ENCODE data around the gene TEFM.
"Not testable (repeated sequence)": the region's sequence is repeated elsewhere in the genome, so short reads cannot be mapped to it uniquely, and the experiment has no call there.

The TEFM gene

DNA sequence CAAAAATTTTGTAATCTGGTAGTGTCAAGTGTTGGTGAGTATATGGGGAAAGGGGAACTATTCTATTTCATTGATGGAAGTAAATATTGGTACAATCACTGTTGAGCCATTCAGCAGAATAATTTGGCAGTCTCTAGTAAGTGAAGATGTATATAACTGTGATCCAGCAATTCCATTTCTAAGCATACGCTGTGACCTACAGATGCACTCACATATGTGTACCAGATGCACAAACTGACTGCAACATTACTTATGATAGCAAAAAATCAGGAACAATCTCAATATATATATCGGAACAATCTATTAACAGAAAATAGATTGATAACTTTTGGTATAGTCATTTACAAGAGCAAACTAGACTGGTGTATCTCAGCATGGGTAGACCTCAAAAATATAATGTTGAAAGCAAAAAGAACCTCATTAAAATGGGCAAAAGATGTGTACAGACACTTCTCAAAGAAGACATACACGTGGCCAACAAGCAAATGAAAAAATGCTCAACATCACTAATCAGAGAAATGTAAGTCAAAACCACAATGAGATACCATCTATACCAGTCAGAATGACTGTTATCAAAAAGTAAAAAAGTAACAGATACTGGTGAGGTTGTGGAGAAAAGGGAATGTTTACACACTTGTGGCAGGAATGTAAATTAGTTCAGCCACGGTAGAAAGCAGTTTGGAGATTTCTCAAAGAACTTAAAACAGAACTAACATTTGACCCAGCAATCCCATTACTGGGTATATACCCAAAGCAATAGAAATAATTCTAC is 36.5 kb upstream of the TEFM start:
- H3K4me3 ChIP-seq (ENCODE audit: low read depth, low read length) = no peak overlapping the region
- TF ChIP-seq, protein P1, sequence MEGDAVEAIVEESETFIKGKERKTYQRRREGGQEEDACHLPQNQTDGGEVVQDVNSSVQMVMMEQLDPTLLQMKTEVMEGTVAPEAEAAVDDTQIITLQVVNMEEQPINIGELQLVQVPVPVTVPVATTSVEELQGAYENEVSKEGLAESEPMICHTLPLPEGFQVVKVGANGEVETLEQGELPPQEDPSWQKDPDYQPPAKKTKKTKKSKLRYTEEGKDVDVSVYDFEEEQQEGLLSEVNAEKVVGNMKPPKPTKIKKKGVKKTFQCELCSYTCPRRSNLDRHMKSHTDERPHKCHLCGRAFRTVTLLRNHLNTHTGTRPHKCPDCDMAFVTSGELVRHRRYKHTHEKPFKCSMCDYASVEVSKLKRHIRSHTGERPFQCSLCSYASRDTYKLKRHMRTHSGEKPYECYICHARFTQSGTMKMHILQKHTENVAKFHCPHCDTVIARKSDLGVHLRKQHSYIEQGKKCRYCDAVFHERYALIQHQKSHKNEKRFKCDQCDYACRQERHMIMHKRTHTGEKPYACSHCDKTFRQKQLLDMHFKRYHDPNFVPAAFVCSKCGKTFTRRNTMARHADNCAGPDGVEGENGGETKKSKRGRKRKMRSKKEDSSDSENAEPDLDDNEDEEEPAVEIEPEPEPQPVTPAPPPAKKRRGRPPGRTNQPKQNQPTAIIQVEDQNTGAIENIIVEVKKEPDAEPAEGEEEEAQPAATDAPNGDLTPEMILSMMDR (conservative IDR thresholded peaks at IDR 0.05; ENCODE audit: low read depth, low read length) = no peak
- DNase-seq (ENCODE audit: low read depth) = no peak

DNA sequence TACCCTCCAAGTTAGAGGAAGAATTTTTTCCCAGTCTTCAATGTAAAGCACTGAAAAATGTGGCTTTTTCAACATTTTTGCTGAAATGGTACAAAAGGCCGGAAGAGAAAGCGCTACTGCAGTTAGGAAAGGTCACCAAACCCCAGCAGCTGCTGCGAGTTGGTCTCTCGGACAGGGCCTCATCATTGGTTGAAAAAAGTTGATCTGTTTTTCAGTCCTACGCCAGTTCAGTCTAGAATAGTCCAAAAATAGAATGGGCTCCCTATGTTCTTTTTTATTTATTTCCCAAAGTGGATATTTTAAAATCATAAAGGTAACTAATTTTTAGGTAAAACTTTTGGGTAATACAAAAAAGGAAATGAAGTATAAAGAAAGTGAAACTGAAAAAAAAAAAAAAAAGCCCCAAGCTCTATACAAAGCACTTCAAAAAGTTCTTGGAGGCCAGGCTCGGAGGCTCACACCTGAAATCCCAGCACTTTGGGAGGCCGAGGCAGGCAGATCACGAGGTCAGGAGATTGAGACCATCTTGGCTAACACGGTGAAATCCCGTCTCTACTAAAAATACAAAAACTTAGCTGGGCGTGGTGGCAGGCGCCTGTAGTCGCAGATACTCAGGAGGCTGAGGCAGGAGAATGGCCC is 33.1 kb upstream of the TEFM start:
- H3K4me3 ChIP-seq (ENCODE audit: low read depth, low read length) = no peak overlapping the region
- no peak for DNase-seq (ENCODE audit: low read depth)
- TF ChIP-seq, protein P1 (conservative IDR thresholded peaks at IDR 0.05; ENCODE audit: low read depth, low read length) = no peak

DNA sequence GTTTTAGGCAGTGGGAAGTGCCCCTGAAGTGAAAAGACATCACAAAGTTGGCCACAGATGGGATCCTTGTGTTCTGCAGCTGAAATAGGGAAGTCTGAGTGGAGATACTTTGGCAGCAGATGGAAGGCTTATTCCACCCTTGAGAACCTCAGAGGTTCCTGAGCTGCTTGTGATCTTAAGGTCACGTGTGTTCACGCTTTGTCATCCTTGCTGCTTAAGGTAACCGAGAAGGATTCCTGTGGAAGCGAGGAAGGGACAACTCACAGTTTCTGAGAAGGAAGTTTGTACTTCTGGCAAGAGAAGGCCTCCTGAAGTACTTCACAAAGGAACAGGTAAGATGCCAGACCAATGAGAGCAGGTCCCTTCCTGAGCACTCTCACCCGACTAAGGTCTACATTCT is 27.9 kb upstream of the TEFM start:
- TF ChIP-seq, protein P1 (conservative IDR thresholded peaks at IDR 0.05; ENCODE audit: low read depth, low read length) = no peak
- no peak overlapping the region for H3K4me3 ChIP-seq (ENCODE audit: low read depth, low read length)
- no peak for DNase-seq (ENCODE audit: low read depth)

DNA sequence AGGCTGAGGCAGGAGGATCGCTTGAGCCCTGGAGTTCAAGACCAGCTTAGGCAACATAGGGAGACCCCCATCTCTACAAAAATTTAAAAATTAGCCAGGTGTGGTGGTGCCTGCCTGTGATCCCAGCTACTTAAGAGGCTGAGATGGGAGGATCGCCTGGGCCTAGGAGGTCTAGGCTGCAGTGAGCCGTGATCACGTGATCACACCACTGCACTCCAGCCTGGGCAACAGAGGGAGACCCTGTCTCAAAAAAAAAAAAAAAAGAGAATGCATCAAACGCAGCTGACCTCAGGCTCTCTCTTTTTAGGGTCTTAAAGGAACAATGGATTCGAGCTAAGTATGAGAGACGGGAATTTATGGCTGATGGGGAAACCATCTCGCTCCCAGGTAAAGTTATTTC is 25.5 kb upstream of the TEFM start:
- DNase-seq (ENCODE audit: low read depth); H3K4me3 ChIP-seq (ENCODE audit: low read depth, low read length): not testable (repeated sequence)

DNA sequence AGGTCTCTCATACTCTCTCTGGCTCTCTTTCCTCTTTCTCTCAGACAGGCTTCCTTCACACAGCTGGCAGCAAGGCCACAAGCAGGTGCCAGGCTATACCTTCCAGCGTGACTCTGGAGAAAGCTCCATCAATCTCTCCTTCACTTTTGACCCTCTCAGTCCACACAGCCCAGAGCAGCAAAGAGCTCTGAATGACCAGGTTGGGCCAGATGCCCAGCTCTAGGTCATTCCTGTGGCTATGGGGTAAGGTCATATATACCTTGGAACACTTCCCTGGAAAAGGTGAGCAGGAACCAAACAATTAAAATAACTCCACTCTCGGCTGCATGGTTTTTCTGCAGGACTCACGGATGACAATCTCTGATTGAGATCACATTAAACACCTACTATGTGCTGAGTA is 24.5 kb upstream of the TEFM start:
- TF ChIP-seq, protein P1 (conservative IDR thresholded peaks at IDR 0.05; ENCODE audit: low read depth, low read length) = no peak
- no peak overlapping the region for H3K4me3 ChIP-seq (ENCODE audit: low read depth, low read length)
- no peak for DNase-seq (ENCODE audit: low read depth)

DNA sequence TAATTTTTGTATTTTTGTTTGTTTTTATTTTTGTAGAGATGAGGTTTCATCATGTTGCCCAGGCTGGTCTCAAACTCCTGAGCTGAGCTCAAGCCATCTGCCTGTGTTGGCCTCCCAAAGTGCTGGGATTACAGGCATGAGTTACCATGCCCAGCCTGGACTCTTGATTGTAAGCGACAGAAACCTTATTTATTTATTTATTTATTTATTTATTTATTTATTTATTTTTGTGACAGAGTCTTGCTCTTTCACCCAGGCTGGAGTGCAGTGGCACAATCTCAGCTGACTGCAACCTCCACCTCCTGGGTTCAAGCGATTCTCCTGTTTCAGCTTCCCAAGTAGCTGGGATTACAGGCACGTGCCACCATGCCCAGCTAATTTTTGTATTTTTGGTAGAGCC is 23.8 kb upstream of the TEFM start:
- DNase-seq (ENCODE audit: low read depth); H3K4me3 ChIP-seq (ENCODE audit: low read depth, low read length): not testable (repeated sequence)

DNA sequence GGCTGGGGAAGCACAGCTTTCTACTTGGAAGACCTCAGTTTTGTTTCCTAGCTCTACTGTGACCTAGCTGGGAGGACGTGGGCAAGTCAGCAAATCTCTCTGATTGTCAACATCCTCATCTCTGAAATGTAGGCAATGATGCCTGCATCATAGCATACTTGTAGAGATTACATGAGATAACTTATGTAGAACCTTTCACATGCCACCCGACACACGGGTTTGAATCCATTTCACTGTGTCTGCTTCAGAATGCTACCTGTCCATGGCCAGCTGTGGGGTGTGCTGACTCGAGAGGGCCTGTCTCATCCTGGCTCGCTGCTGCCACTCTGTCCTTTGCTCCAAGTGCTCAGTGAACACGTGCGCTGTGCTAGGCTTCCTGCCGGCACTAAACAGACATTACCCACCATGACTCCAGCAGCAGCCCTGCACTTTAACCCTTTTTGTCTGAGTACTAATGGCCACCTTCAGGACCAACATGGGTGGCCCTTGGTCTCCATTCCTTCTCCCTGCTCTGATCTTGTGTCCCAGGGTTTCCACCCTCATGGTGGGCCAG is 23.1 kb upstream of the TEFM start:
- TF ChIP-seq, protein P1 (conservative IDR thresholded peaks at IDR 0.05; ENCODE audit: low read depth, low read length) = no peak
- no peak overlapping the region for H3K4me3 ChIP-seq (ENCODE audit: low read depth, low read length)
- no peak for DNase-seq (ENCODE audit: low read depth)

DNA sequence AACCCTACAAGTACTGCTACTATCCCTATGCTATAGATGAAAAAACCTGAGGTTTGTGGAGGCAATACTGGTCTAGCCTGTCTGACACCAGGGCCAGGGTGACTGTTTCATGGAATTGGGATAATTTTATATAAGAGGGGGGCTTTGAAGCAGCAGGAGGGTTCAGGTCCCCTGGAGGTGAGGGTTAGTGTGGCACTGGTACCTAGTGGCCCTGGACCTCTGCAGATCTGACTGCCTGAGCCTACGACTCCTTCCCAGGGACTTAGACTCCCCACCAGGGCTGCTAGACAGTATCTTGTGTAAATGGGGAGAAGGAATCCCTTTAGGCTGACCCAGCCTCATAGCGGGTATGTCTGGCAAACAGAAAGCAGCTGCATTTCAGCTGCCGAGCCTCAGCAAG is 22.5 kb upstream of the TEFM start:
- no peak overlapping the region for H3K4me3 ChIP-seq (ENCODE audit: low read depth, low read length)
- no peak for DNase-seq (ENCODE audit: low read depth)
- TF ChIP-seq, protein P1 (conservative IDR thresholded peaks at IDR 0.05; ENCODE audit: low read depth, low read length) = no peak

All from choroid plexus epithelial cell (primary cell).